HG02840 (cell line): ENCODE data around the gene RGS16.

Experiments
- ATAC-seq: cut with Tn5 transposase; IDR thresholded peaks from one replicate; pipeline ENCODE4 v1.9.1; 2021; ENCODE audit warnings: mild to moderate bottlenecking, moderate library complexity, moderate number of reproducible peaks; ENCODE audit not compliant: unreplicated experiment, low FRiP score

RGS16 gene

GRCh38 chr1:182610606-182611194 lies 6.5 kb upstream of the RGS16 start:
- no peak for ATAC-seq

GRCh38 chr1:182608845-182609610 lies 4.8 kb upstream of the RGS16 start:
- no peak for ATAC-seq

- no peak for ATAC-seq
These were observed 4.0 kb upstream of the RGS16 start for GRCh38 chr1:182608236-182608635.

- ATAC-seq, result no peak
These were observed 3.4 kb upstream of the RGS16 start for GRCh38 chr1:182607566-182607965.

GRCh38 chr1:182603646-182604174 lies 479 bp downstream of the RGS16 start:
- no peak for ATAC-seq

- ATAC-seq, result no peak
These were observed 1.1 kb downstream of the RGS16 start for GRCh38 chr1:182602935-182603645.

GRCh38 chr1:182601913-182602312 lies 2.3 kb downstream of the RGS16 start:
- no peak for ATAC-seq

GRCh38 chr1:182601416-182601786 lies 2.8 kb downstream of the RGS16 start:
- no peak for ATAC-seq

- ATAC-seq, result no peak
These were observed 3.3 kb downstream of the RGS16 start for GRCh38 chr1:182600745-182601415.

- ATAC-seq, result no peak
These were observed 4.0 kb downstream of the RGS16 start for GRCh38 chr1:182600036-182600713.

GRCh38 chr1:182599339-182599738 lies 4.8 kb downstream of the RGS16 start:
- no peak for ATAC-seq

GRCh38 chr1:182598296-182598695 lies 5.9 kb downstream of the RGS16 start:
- ATAC-seq, result no peak

- no peak for ATAC-seq
These were observed 7.3 kb downstream of the RGS16 start for GRCh38 chr1:182596934-182597333.

GRCh38 chr1:182595641-182596240 lies 8.4 kb downstream of the RGS16 start:
- ATAC-seq, result no peak

GRCh38 chr1:182589931-182590330 lies 14.3 kb downstream of the RGS16 start:
- no peak for ATAC-seq

- ATAC-seq, result no peak
These were observed 14.7 kb downstream of the RGS16 start for GRCh38 chr1:182589520-182589919.

- ATAC-seq, result peak; percentile 87
These were observed 15.4 kb downstream of the RGS16 start, which contains the start of gene RNASEL for GRCh38 chr1:182588500-182589396. TSS of gene RNASEL (minus strand) at chr1:182589256. CDS start at chr1:182586806, 2,450 bp downstream.

GRCh38 chr1:182587666-182588499 lies 16.3 kb downstream of the RGS16 start:
- ATAC-seq, result no peak
